K562 (cell line): ENCODE measurements around the gene SALL2. TPM values are rescaled to one million over a fixed set of nuclear protein-coding genes. Genes with fewer than 3 reads are reported as not detected.

Experiments
- CEBPG ChIP-seq, 3 experiments: fragments of 200-800 bp in 1 of 3; sonication (Bioruptor generic) in 1 of 3; sonication (generic) in 1 of 3; formaldehyde crosslinking in 1 of 3; IDR thresholded peaks in 2 of 3; conservative IDR thresholded peaks in 1 of 3; 2 replicates each; pipeline versions ENCODE4 v1.6.1 to v1.8.0; 2016 to 2022; ENCODE audit warnings: missing compliant biosample characterization in 2 of 3, missing genetic modification characterization in 2 of 3, mild to moderate bottlenecking in 1 of 3, missing genetic modification reagents in 1 of 3
- CXXC5 ChIP-seq: fragments of 250-450 bp; sonication (Bioruptor Pico); IDR thresholded peaks from 2 replicates; pipeline ENCODE4 v1.8.0; 2022; ENCODE audit warnings: inconsistent platforms, mild to moderate bottlenecking, moderate library complexity
- FOXK1 ChIP-seq: sonication (generic); formaldehyde crosslinking; IDR thresholded peaks from 2 replicates; pipeline ENCODE4 v1.8.0; 2022; ENCODE audit warnings: missing genetic modification reagents, mild to moderate bottlenecking, borderline replicate concordance
- JUND ChIP-seq, 2 experiments: IDR thresholded peaks; 2 replicates in 1 of 2; 3 replicates in 1 of 2; pipeline ENCODE4 v1.6.1; 2011; ENCODE audit warnings: borderline replicate concordance in 2 of 2, low read depth in 2 of 2, low read length in 2 of 2, improper control_type of control experiment in 1 of 2, missing biosample characterization in 1 of 2, missing genetic modification characterization in 1 of 2, missing genetic modification reagents in 1 of 2
- NCOA1 ChIP-seq: fragments of 450-650 bp; IDR thresholded peaks from 2 replicates; pipeline ENCODE4 v1.6.1; 2016; ENCODE audit warnings: low read depth
- NFXL1 ChIP-seq: fragments of 450-650 bp; formaldehyde crosslinking; IDR thresholded peaks from 2 replicates; pipeline ENCODE4 v1.4.0; 2021; ENCODE audit warnings: mild to moderate bottlenecking
- PKNOX1 ChIP-seq: fragments of 450-650 bp; IDR thresholded peaks from 2 replicates; pipeline ENCODE4 v1.6.1; 2016
- PML ChIP-seq: IDR thresholded peaks from 2 replicates; pipeline ENCODE4 v1.6.1; 2012; ENCODE audit warnings: low read length, inconsistent platforms
- SLC30A9 ChIP-seq: fragments of 250-450 bp; sonication (Bioruptor Pico); IDR thresholded peaks from 2 replicates; pipeline ENCODE4 v1.8.0; 2022; ENCODE audit warnings: mild to moderate bottlenecking, moderate library complexity
- SPI1 ChIP-seq: IDR thresholded peaks from 2 replicates; pipeline ENCODE4 v1.6.1; 2011; ENCODE audit warnings: low read depth, low read length, control low read depth, borderline replicate concordance
- SRF ChIP-seq, 2 experiments: fragments of 250-450, 450-650 bp in 1 of 2; sonication (Bioruptor Pico) in 1 of 2; sonication (generic) in 1 of 2; formaldehyde crosslinking; IDR thresholded peaks; 2 replicates each; pipeline versions ENCODE4 v1.5.0 to v1.5.1; 2020 to 2022; ENCODE audit warnings: mild to moderate bottlenecking in 1 of 2, missing genetic modification reagents in 1 of 2
- THRB ChIP-seq: fragments of 450-650 bp; formaldehyde crosslinking; conservative IDR thresholded peaks from 2 replicates; pipeline ENCODE4 v1.4.0; 2022; ENCODE audit warnings: mild to moderate bottlenecking, missing genetic modification characterization
- XRCC3 ChIP-seq: fragments of 450-650 bp; IDR thresholded peaks from 2 replicates; pipeline ENCODE4 v1.6.1; 2017; ENCODE audit warnings: mild to moderate bottlenecking, moderate library complexity
- ZBTB43 ChIP-seq: sonication (generic); formaldehyde crosslinking; IDR thresholded peaks from 2 replicates; pipeline ENCODE4 v1.8.0; 2023; ENCODE audit warnings: mild to moderate bottlenecking, missing genetic modification reagents
- polyA plus RNA-seq, 8 experiments: library from polyadenylated mRNA; depleted of rRNA in 4 of 8; stranded (reverse) in 5 of 8; unstranded in 3 of 8; fragments of >200 nt; fragmentation: Nextera tagmentation in 2 of 8; fragmentation: Illumina TruSeq in 1 of 8; extraction: Ambion mirVana in 2 of 8; extraction: Trizol in 1 of 8; gene quantifications; 2 replicates each; pipeline versions ENCODE4 v1.2.1 to v1.2.3, GENCODE V29; 2011 to 2014; ENCODE audit warnings: inconsistent platforms in 1 of 8, missing spikeins in 1 of 8
- total RNA-seq, 7 experiments: library from RNA; depleted of rRNA in 6 of 7; stranded (reverse); fragments of >200 nt in 6 of 7; fragmentation: Illumina TruSeq in 2 of 7; extraction: Trizol in 2 of 7; gene quantifications; 2 replicates each; pipeline versions ENCODE4 v1.2.1 to v1.2.3, GENCODE V29; 2011 to 2021; ENCODE audit warnings: low replicate concordance in 1 of 7
- TF ChIP-seq, protein P1 (sequence below), 2 experiments: fragments of 450-650 bp in 1 of 2; IDR thresholded peaks; 2 replicates each; pipeline ENCODE4 v1.6.1; 2011 to 2017; ENCODE audit warnings: low read depth in 2 of 2, antibody characterized with exemption in 1 of 2, borderline replicate concordance in 1 of 2, low read length in 1 of 2, mild to moderate bottlenecking in 1 of 2, mixed read lengths in 1 of 2; ENCODE audit not compliant: control insufficient read depth in 1 of 2
- TF ChIP-seq, protein P2 (sequence below): fragments of 450-650 bp; formaldehyde crosslinking; IDR thresholded peaks from 2 replicates; pipeline ENCODE4 v1.4.0; 2020; ENCODE audit warnings: mild to moderate bottlenecking

Gene SALL2
- total and polyA plus RNA-seq, 9 of the 15 experiments (the other 6 are each of a cell fraction or from before 2014, with no cell fraction given), result 6.6 to 30.4 (median 12.9) TPM

DNA sequence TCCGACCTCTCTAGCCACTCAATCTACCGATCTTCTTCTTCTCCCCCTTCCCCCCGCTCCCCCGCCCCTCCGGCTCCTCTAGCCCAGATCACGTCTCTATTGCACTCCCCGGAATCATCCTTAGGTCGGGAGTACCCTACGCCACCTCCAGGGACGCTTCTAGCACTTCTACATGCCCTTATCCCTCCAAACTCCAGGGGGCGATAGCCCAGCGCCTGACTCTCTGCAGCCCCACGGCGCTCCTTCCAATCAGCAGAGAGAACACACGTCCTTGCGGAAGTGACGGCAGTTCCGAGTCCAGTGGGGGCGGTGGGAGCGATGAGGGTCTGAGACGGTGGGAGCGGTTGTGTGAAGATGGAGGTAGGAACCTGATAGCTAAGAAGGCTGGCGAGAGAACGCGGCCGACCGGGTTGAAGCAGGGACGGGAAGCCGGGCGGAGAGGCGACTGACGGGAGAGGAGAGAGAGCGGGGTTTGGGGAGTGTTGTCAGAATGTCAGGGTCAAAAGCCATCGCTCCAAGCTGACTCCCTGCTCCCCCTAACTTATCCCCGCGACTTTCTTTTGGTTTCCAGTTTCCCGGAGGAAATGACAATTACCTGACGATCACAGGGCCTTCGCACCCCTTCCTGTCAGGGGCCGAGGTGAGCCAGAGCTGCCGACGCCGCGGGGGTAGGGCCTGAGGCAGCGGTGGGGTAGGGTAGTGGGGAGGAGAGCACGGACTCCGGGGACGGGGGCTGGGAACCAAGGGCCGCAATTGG lies 49.0 kb downstream of the SALL2 start, which contains the start of the genes RAB2B and TOX4 (continued):
- TF ChIP-seq ZBTB43 (CRISPR knock-in tag) (no peak), NFXL1 (no peak), PML (peak; percentile 63; the same call in 1 of the 2 replicates), XRCC3 (no peak), SRF (CRISPR knock-in tag; IDR thresholded peaks at IDR 0.05) (no peak), PKNOX1 (no peak), CEBPG (CRISPR knock-in tag; IDR thresholded peaks at IDR 0.05) (peak; percentile 55; the same call in 1 of the 2 replicates), CEBPG (tag; conservative IDR thresholded peaks at IDR 0.05 in 1 of 2, IDR thresholded peaks at IDR 0.05 in 1 of 2) (no peak), NCOA1 (no peak), THRB (CRISPR knock-in tag) (peak; percentile 67; the same call in 1 of the 2 replicates), JUND (IDR thresholded peaks at IDR 0.05; ENCODE audit: borderline replicate concordance, low read depth, low read length) (peak; percentile 69; the same call in 1 of the 2 replicates), JUND (tag; IDR thresholded peaks at IDR 0.05; ENCODE audit: borderline replicate concordance, low read depth, low read length) (no peak), SLC30A9 (no peak), SPI1 (peak; percentile 54; the same call in 1 of the 2 replicates), FOXK1 (no peak), CXXC5 (peak; percentile 87)
- TF ChIP-seq, protein P1, sequence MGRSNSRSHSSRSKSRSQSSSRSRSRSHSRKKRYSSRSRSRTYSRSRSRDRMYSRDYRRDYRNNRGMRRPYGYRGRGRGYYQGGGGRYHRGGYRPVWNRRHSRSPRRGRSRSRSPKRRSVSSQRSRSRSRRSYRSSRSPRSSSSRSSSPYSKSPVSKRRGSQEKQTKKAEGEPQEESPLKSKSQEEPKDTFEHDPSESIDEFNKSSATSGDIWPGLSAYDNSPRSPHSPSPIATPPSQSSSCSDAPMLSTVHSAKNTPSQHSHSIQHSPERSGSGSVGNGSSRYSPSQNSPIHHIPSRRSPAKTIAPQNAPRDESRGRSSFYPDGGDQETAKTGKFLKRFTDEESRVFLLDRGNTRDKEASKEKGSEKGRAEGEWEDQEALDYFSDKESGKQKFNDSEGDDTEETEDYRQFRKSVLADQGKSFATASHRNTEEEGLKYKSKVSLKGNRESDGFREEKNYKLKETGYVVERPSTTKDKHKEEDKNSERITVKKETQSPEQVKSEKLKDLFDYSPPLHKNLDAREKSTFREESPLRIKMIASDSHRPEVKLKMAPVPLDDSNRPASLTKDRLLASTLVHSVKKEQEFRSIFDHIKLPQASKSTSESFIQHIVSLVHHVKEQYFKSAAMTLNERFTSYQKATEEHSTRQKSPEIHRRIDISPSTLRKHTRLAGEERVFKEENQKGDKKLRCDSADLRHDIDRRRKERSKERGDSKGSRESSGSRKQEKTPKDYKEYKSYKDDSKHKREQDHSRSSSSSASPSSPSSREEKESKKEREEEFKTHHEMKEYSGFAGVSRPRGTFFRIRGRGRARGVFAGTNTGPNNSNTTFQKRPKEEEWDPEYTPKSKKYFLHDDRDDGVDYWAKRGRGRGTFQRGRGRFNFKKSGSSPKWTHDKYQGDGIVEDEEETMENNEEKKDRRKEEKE (IDR thresholded peaks at IDR 0.05; ENCODE audit: borderline replicate concordance in 1 of 2, control insufficient read depth in 1 of 2, low read depth in 2 of 2, low read length in 1 of 2), result 0 out of 4 replicates have a peak, but pooled peaks of 1 of the 2 experiments have one; percentile 35
- TF ChIP-seq, protein P2, sequence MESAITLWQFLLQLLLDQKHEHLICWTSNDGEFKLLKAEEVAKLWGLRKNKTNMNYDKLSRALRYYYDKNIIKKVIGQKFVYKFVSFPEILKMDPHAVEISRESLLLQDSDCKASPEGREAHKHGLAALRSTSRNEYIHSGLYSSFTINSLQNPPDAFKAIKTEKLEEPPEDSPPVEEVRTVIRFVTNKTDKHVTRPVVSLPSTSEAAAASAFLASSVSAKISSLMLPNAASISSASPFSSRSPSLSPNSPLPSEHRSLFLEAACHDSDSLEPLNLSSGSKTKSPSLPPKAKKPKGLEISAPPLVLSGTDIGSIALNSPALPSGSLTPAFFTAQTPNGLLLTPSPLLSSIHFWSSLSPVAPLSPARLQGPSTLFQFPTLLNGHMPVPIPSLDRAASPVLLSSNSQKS (CRISPR knock-in tag), result no peak
